Dendritic cell treated with granulocyte-macrophage colony-stimulating factor and Interleukin-4, amounts not matched to agents 40 ng/mL and 50 ng/mL, for 4 days (primary cell): ENCODE measurements around the gene EXD3.
A peak's percentile ranks its signal among the peaks of the same experiment; 100 is the strongest.
"Not testable (repeated sequence)": the region's sequence is repeated elsewhere in the genome, so short reads cannot be mapped to it uniquely, and the experiment has no call there.

Experiments used
- H3K27ac Mint-ChIP-seq: one replicate; pipeline ENCODE4 v1.8.0; 2022; ENCODE audit warnings: mild to moderate bottlenecking, mixed read lengths
- H3K27me3 Mint-ChIP-seq: one replicate; pipeline ENCODE4 v1.8.0; 2022; ENCODE audit warnings: mild to moderate bottlenecking, mixed read lengths
- H3K36me3 Mint-ChIP-seq: one replicate; pipeline ENCODE4 v1.8.0; 2022; ENCODE audit warnings: low read depth, mixed read lengths
- H3K4me1 Mint-ChIP-seq: one replicate; pipeline ENCODE4 v1.8.0; 2022; ENCODE audit warnings: low read depth, mixed read lengths
- H3K4me3 Mint-ChIP-seq: one replicate; pipeline ENCODE4 v1.8.0; 2022; ENCODE audit warnings: mild to moderate bottlenecking, moderate library complexity, mixed read lengths
- H3K9me3 Mint-ChIP-seq: one replicate; pipeline ENCODE4 v1.8.0; 2022; ENCODE audit warnings: mixed read lengths
- intact Hi-C: fragments of 100-400 bp; cut with micrococcal nuclease; formaldehyde crosslinking; loops from one replicate; pipeline ENCODE4 v1.15.0; 2022

Gene EXD3

DNA sequence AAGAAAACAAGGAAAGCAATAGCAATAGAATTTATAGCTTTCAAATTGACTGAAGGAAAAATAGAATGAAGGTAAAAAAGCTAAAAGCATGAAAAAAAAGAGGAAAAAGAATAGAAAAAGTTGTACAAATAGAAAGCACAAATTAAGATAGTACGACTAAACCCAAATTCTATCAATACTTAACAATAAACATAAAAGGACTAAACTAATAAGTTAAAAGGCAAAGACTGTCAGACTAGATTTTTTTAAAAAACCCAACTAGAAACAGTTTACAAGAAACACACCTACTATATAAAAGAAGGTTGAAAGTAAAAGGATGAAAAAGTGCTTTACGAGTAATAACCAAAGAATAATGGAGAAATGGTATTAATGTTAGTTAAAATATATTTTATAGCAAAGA is 86.2 kb downstream of the EXD3 start:
- Mint-ChIP-seq H3K9me3 (peaks cover 11% of the 10 kb centered on the region), H3K4me3 (no peak overlapping the region), H3K27ac (no peak overlapping the region), H3K4me1 (no peaks in the 10 kb centered on the region), H3K36me3 (no peaks in the 10 kb centered on the region), H3K27me3 (peaks cover 20% of the 10 kb centered on the region)
- intact Hi-C loops = no loop called here

DNA sequence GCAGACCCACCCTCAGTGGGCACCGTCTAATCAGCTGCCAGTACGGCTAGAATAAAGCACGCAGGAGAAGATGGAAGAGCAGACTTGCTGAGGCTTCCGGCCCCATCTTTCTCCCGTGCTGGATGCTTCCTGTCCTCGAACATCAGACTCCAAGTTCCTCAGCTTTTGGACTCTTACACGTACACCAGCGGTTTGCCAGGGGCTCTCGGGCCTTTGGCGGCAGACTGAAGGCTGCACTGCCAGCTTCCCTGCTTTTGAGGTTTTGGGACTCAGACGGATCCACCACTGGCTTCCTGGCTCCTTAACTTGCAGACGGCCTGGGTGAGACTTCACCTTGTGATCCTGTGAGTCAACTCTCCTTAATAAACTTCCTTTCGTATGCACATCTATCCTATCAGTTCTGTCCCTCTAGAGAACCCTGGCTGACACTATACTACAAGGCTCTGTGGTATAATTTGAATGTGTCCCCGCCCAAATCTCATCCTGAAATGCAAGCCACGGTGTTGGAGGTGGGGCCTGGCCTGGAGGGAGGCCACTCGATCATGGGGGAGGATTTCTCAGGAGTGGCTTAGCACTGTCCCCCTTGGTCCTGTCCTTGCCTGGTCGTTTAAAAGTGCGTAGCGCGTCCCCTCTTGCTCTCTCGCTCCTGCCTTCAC is 89.8 kb downstream of the EXD3 start:
- H3K36me3 Mint-ChIP-seq = no peaks in the 10 kb centered on the region
- H3K27me3 Mint-ChIP-seq = peaks cover 30% of the 10 kb centered on the region
- H3K4me1 Mint-ChIP-seq = no peaks in the 10 kb centered on the region
- peaks cover 11% of the 10 kb centered on the region for H3K9me3 Mint-ChIP-seq
- intact Hi-C loops = no loop called here
- H3K27ac Mint-ChIP-seq = no peak overlapping the region
- no peak overlapping the region for H3K4me3 Mint-ChIP-seq

DNA sequence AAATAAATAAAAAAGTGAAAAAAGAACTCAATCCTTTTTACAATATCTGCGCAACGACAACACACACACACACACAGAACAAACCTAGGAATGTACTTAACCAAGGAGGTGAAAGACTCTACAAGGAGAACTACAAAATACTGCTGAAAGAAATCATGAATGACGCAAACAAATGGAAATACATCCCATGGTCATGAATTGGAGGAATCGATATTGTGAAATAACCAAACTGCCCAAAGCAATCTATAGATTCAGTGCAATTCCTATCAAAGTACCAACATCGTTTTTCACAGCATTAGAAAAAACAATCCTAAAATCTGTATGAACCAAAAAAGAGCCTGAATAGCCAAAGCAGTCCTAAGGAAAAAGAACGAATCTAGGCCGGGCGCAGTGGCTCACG is 91.0 kb downstream of the EXD3 start:
- peaks cover 8% of the 10 kb centered on the region for H3K9me3 Mint-ChIP-seq
- H3K4me1 Mint-ChIP-seq = peaks cover 6% of the 10 kb centered on the region
- intact Hi-C loops = no loop called here
- H3K27ac Mint-ChIP-seq = no peak overlapping the region
- H3K36me3 Mint-ChIP-seq = no peaks in the 10 kb centered on the region
- peaks cover 28% of the 10 kb centered on the region for H3K27me3 Mint-ChIP-seq
- no peak overlapping the region for H3K4me3 Mint-ChIP-seq

DNA sequence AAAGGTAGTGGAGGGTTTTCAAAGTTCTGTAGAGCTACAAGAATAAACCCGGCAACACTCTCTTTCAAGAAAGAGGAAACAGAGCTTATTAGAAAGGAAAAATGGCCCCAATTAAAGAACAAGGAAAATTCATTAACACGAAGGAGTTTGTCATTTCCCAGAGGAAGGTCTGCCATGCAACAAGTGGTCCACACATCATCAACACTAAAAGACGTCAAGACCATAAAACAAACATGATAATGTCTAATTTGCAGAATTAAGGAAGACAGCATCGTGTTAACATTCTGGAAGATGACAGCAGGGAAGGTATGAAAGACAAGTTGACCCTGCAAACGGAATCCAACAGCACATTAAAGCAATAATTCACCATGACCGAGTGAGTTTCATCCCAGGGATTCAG is 92.3 kb downstream of the EXD3 start:
- Mint-ChIP-seq H3K27ac (no peak overlapping the region), H3K27me3 (peaks cover 24% of the 10 kb centered on the region), H3K4me1 (peaks cover 18% of the 10 kb centered on the region), H3K36me3 (no peaks in the 10 kb centered on the region), H3K4me3 (no peak overlapping the region), H3K9me3 (no peaks in the 10 kb centered on the region)
- intact Hi-C loops = no loop called here

DNA sequence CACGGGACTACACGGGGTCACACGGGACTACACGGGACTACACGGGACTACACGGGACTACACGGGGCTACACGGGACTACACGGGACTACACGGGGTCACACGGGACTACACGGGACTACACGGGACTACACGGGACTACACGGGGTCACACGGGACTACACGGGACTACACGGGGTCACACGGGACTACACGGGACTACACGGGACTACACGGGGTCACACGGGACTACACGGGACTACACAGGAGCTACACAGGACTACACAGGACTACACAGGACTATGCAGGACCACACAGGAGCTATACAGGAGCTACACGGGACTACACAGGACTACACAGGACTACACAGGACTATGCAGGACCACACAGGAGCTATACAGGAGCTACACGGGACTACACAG is 93.4 kb downstream of the EXD3 start:
- H3K36me3 Mint-ChIP-seq, H3K27ac Mint-ChIP-seq, intact Hi-C loops, H3K9me3 Mint-ChIP-seq, H3K4me3 Mint-ChIP-seq: not testable (repeated sequence)
- H3K4me1 Mint-ChIP-seq = peaks cover 18% of the 10 kb centered on the region
- H3K27me3 Mint-ChIP-seq = peaks cover 24% of the 10 kb centered on the region

DNA sequence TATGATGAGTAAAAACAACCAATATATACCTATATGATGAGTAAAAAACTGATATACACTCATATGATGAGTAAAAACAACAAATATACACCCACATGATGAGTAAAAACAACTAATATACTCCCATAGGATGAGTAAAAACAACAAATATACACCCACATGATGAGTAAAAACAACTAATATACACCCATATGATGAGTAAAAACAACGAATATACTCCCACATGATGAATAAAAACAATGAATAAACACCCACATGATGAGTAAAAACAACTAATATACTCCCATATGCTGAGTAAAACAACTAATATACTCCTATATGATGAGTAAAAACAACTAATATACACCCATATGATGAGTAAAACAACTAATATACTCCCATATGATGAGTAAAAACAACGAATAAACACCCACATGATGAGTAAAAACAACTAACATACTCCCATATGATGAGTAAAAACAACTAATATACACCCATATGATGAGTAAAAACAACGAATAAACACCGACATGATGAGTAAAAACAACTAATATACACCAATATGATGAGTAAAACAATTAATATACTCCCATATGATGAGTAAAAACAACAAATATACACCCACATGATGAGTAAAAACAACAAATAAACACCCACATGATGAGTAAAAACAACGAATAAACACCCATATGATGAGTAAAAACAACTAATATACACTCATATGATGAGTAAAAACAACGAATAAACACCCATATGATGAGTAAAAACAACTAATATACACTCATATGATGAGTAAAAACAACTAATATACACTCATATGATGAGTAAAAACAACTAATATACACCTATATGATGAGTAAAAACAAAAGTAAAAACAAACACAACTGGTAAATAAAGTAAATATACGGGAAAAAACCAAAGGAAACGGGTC is 95.1 kb downstream of the EXD3 start:
- Mint-ChIP-seq H3K4me1 (peaks cover 18% of the 10 kb centered on the region), H3K27me3 (peaks cover 25% of the 10 kb centered on the region), H3K27ac (peak overlapping the region; percentile 87)
- H3K4me3 Mint-ChIP-seq, intact Hi-C loops, H3K36me3 Mint-ChIP-seq, H3K9me3 Mint-ChIP-seq: not testable (repeated sequence)

DNA sequence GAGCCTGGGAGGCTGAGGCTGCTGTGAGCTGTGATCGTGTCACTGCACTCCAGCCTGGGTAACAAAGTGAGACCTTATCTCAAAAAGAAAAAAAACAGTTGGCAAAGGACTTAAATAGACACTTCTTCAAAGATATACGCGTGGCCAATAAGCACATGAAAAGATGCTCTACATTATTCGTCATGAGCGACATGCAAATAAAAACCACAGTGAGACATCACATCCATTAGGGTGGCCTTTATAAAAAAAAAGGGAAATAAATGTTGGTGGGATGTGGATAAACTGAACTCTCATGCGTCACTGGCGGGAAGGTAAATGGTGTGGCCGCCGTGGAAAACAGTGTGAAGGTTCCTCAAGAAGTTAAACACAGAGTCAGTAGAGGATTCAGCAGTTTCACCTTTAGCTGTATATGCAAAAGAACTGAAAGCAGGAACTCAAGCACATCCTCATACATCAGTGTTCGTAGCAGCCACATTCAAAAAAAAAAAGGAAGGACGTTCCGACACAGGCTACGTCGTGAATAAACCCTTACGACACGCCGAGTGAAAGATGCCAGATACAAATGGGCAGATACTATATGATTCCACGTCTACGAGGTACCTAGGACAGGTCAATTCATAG is 96.4 kb downstream of the EXD3 start:
- Mint-ChIP-seq H3K4me3 (peak overlapping the region; percentile 67), H3K27me3 (peaks cover 23% of the 10 kb centered on the region), H3K4me1 (peaks cover 18% of the 10 kb centered on the region), H3K9me3 (no peaks in the 10 kb centered on the region), H3K36me3 (no peaks in the 10 kb centered on the region), H3K27ac (peak overlapping the region; percentile 87)
- intact Hi-C loops = no loop called here

DNA sequence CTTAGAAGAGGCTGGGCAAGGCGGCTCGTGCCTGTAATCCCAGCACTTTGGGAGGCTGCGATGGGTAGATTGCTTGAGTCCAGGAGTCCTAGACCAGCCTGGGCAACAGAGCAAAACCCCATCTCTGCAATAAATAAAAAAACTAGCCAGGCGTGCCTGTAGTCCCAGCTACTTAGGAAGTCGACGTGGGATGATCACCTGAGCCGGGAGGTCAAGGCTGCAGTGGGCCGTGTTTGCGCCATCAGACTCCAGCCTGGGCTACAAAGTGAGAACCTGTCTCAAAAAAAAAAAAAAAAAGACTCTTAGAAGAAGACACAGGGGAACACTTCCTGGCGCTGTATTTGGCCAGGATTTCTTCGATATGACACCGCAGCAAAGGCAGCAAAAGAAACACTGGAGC is 97.2 kb downstream of the EXD3 start:
- Mint-ChIP-seq H3K27ac (peak overlapping the region; percentile 87), H3K36me3 (no peaks in the 10 kb centered on the region), H3K4me1 (peaks cover 20% of the 10 kb centered on the region), H3K27me3 (peaks cover 20% of the 10 kb centered on the region), H3K9me3 (no peaks in the 10 kb centered on the region), H3K4me3 (no peak overlapping the region)
- intact Hi-C loops = no loop called here

DNA sequence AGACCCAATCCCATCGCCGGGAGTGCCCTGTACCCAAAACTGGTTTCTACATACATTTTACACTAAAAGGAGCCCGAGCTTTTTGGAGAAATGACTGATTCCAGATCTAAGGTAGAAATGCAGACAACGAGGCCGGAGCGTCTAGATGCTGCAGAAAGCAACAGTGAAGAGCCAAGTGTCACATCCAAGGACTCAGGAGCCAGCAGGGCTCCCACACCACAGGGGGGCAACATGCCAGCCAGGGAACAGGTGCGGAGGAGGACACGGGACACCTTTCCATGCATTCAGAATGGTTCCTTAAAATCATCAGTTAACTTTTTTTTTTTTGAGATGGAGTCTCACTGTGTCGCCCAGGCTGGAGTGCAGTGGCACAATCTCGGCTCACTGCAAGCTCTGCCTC is 97.8 kb downstream of the EXD3 start:
- Mint-ChIP-seq H3K4me1 (peaks cover 26% of the 10 kb centered on the region), H3K27me3 (peaks cover 18% of the 10 kb centered on the region), H3K9me3 (no peaks in the 10 kb centered on the region), H3K4me3 (no peak overlapping the region), H3K27ac (no peak overlapping the region), H3K36me3 (no peaks in the 10 kb centered on the region)
- intact Hi-C loops = no loop called here

DNA sequence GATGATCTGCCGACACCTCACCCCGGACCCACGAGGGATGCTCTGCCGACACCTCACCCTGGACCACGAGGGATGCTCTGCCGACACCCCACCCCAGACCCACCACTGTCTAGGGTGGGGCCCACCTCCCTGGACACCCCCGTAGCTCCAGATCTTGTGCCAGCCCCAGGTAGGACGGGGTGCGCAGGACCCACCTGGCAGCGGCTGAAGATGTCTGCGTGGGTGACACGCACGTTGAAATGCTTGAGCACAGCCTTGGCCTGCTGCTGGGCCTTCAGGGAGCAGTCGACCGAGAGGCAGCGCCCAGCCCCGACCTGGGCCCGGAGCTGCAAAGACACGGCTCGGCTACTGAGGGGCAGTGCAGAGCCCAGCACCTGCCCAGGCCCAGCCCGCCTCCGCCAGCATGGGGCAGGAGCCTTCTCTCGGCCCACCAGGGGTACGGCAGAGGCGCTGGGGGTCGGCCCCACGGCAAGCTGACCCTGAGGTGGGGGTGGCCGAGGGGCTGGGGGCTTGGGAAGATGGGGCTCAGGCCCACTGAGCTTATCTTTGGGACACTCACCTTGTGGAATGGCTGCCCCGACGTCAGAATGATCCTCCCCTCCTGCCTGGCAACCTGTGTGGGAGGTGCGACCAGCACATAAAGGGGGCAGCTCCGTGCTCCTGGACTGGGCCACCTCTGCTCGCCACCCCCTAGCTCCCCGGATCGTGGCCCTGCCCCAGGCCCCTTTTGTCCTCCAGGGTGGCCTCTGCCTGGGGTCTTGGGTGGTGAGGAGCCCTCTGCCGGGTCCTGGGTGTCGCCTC is 99.2 kb downstream of the EXD3 start:
- Mint-ChIP-seq H3K36me3 (no peaks in the 10 kb centered on the region), H3K27me3 (peaks cover 27% of the 10 kb centered on the region), H3K27ac (no peak overlapping the region), H3K4me3 (no peak overlapping the region), H3K4me1 (peaks cover 26% of the 10 kb centered on the region), H3K9me3 (no peaks in the 10 kb centered on the region)
- intact Hi-C loops = no loop called here

DNA sequence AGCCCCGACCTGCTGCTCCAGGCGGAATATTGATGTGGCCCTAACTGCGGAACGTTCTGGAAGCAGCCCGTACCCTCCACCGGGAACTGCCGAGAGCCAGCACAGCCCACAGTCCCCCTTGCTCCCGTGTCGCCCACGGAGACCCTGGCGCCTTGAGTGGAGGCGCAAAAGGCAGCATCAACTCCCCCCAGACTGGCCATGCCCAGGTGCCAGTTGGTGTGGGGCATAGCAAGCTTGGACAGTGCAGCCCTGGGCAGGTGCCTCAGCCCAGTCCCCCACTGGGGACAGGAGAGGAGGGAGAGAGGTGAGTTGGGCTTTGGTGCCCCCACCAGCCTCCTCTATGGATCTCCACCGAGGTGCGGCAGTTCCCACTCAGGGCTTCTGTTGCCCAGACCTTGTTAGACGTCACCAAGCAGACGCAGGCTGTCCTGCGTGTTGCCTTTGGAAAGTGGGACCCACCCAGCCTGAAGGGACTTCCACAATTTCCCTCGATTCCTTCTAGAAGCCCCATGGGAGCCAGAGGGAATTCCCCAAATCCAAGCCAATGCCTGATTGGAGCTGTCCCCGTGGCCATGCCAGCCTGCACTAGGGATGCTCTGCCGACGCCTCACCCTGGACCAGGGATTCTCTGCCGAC is 101.1 kb downstream of the EXD3 start:
- no peaks in the 10 kb centered on the region for H3K9me3 Mint-ChIP-seq
- H3K4me3 Mint-ChIP-seq = no peak overlapping the region

DNA sequence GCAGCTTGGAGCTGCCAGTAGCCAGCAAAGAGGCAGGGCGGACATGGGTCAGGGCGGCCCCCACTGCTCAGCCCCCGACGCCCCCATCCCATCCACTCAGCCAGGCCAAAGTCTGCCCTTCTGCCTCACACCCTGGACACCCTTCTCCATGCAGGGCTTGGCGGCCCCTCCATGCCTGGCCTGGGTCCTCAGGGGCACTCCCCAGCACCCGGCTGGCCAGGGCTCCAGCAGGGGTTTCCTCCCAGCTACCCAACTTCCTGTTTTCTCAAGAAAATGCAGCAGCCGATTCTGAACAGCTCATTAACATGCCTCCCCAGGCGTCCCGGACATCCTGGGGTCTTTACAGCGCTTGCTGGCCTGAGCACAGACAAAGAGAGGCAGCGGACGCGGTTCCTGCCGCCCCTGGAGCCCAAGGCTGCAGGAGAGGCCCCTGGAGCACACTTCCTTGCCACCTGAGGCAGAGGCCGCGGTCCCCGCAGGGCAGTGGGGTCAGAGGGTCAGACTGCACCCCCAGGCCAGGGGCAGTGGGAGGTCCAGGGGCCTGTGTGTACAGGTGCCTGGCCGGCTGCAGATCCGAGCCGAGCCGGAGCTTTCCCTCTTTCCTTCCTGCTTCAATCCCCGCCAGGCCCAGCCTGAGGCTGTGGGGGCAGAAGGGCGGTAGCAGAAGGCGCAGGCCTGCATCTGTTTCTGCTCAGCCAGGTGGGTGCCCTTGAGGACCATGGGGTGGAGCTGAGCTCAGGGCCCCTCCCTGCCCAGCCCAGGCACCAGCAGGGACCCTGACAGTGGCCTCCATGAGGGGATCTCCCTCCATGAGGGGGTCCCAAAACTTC is 102.2 kb downstream of the EXD3 start:
- Mint-ChIP-seq H3K4me1 (peaks cover 15% of the 10 kb centered on the region), H3K9me3 (no peaks in the 10 kb centered on the region), H3K27me3 (peaks cover 46% of the 10 kb centered on the region), H3K4me3 (peak overlapping the region; percentile 40), H3K27ac (peak overlapping the region; percentile 8), H3K36me3 (no peaks in the 10 kb centered on the region)
- intact Hi-C loops = no loop called here

More for the DNA sequence above, 101.1 kb downstream of the EXD3 start:
- Mint-ChIP-seq H3K4me1 (peaks cover 20% of the 10 kb centered on the region), H3K27me3 (peaks cover 41% of the 10 kb centered on the region), H3K27ac (no peak overlapping the region), H3K36me3 (no peaks in the 10 kb centered on the region)
- intact Hi-C loops = no loop called here
